Kidney capillary endothelial cell (primary cell): Measurements from ENCODE around the gene FADS3.
A peak's percentile ranks its signal among the peaks of the same experiment; 100 is the strongest.

Experiments
- DNase-seq: peaks from one replicate; pipeline ENCODE4 v3.0.0-alpha.2; 2018; ENCODE audit warnings: low spot score

Gene FADS3

DNA sequence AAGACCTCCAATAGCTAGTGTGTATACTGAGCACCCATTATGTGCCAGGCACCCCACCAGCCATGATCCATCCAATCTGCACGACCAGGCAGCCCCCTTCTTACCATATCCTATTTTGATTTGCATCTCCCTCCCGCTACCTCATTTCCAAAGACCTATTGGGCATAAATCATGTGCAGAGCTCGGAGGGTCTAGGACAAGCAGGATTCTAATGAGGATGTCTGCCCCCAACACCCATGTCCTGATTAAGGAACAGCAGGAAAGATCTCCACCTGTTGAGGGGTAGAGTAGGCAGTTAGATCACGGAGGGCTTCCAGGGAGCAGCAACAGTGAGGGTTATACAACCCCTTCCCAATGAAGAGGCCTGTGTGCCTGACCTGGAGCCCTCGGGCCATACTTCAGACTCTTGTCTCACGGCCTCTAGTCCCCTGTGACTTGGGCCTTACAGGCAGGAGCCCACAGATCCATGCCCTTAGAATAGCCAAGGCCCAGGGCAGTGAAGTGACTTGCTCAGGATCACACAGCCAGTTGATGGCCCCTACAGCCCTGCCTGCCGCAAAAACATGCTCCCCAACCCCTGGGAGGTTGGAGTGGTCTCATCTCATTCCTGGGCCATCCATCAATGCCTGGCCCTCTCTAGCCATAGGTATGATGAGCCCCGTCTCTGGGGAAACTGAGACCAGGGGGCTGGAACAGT, 22.5 kb upstream of the FADS3 start:
- no peak for DNase-seq

DNA sequence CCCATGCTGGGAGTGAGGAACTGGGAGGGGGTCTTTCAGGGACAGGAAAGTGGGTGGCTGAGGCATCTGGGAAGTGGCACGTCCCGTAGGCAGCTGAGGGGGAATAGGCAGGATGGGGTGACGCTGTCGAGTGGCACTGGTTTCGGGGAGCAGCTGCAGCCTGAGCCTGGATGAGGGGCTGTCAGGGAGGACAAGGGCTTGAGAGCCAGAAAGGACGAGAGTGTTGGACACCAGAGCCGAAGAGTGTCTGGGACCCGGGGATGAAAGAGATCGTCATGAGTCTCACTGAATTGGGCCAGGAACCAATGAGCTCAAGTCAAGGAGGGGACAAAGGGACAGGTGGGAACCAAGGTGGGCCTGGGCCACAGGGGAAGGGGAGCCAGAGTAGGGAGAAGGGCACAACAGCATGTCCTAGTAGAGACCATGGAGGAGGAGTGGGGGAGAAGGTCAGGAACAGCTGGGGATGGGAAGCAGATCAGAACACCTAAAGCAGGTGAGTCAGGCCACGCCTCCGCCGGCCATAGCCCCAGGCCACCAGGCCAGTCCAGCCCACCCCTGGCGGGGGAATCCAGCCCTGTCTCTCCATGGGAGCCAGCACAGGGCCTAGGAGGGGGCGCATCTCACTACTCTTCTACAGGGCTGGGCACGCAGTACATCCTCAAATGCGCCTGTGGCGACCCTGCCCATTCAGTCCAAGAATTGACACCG, 21.8 kb upstream of the FADS3 start:
- DNase-seq = no peak

DNA sequence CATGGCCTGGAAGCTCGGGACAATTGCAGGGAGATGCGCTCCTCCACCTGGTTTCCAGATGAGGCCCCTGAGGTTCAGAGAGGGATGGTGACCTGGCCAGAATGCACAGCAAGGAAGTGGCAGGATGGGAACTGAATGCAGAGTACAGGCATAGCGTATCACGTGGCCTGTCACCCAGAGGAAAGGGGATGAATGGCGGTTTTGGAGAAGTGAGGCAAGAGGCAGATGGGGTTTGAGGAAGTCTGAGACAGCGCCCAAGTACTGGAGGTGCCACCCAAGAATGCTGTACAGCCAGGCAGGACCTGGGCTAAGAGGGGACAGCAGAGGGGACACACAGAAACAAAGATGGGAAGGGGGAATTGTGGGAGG, 21.2 kb upstream of the FADS3 start:
- no peak for DNase-seq

DNA sequence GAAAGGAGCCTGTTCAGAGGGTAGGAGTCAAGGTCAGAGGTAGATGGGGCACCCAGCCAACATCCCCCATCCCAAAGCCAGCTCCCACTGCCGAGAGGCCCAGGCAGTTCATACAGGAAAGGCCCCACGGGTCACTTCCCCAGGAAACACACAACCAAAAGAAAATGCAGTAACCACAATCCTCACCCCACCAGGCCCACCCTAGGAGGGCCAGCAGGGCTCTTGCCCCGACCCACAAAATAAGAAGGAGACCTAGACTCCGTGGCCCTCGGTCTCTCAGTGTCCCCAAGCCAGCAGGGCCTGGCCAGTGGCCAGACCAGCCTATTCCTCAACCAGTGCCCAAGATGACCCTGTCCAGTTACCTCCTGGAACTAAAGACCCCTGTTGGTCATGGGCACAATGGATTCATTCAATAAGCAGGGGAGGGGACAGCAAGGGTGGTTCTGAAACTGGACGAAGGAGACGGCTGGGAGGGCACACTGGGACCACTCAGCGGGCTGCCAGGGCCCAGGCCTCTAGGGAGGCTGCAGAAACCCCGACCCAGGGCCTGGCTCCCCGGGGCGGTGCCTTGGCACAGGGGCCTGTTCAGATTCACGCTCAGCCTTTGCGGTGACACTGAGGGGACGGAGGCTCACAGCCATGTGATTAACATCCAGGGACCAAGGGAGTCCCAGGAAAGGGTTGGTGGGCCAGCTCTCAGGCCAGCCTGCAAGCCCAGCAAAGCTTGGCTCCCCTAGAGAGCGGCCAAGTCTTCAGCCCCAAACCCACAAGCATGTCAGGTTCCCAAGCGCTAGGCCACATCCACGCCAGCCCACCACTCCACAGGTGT, 20.6 kb upstream of the FADS3 start:
- no peak for DNase-seq

DNA sequence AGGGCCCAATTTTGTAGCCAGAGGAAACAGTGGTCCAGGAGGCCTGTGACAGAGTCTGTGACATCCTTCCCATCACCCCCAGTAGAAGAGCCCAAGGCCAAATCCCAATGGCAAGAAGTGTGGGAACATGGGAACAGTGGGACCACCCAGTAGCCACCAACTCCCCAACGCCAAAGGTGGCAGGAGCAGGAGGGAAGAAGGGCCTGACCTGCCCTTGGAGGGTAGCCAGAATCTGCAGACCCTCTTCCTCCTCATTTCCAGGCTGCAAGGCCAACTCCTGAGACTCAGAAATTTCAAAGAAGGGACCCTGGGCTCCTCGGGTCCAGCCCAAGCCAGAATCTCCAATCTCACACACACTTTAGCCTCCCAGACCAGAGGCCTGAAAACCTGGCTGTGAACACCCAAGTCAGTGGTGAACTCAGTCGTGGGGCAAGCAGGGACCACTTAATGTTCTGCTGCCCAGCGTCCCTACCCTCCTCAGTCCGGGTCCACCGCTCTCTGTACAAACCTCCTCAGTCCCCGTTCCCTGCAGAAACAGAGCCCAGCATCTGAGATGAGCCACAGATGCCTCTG, 19.9 kb upstream of the FADS3 start:
- no peak for DNase-seq

DNA sequence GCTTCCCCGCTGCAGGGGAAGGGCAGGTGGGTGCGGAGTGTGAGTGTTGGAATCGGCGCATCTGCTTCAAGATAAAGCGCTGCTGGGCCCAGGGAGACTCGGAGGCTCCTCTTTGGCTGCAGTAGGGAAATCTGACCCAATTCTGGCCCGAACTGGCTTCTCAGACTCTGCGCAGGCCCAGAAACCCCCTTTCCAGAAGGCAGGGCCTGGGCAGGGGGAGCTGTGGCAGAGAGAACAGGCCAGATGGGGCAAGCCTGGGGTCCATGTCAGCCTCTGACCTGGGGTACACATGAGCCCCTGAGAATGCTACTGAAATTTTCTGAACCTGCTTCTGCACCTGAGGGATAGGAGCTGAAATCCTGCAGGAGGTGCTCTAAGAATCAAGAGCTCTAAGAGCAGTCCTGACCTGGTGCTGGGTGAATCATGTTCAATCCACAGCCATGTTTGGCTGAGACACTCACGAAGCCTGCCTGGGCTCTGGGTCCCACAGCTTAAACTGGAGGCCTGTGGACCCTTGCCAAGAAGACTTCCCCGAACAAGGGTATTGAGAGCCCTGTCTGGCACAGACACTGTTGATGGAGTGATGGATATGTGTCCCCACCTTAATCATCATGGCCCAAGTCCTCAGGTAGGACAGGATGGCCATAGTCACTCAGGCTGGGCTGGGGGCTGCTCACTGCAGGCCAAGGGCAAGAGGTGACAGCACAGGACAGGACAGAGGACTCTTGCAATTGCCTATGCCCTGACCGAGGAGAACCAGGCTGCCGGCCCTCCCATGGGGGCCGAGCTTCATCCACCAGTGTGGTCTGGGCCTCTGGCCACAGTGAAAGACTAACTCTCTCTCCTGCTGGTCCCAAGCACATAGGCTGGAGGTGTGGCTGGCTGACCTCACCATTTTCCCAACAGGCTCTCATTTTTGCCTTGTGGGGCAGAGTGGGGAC, 19.1 kb upstream of the FADS3 start:
- DNase-seq = no peak

DNA sequence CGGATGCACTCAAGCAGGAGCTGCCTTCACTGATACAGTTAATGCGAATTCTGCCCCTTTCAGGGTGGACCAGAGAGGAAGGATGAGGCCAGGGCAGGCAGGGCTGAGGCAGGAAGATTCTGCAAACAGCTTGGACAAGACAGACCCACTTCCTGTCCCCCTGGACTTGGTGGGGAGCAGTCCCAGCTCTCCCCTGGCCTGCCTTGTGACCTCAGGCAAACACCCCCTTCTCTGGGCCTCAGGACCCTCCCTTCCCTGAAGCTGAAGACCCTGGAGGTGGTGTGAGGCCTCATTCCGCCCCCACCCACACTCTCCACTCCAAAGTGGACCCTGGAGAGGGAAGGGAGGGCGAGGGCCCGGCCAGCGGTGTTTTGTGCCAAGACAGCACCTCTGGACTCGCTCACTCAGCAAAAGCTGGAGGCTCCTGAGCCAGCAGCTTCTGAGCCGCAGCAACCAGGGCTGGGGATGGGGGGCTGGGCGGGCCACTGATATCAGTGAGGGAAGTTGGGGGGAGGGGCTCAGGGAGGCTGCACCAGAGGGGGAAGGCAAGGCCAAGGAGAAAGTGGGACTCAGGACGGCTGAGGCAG, 17.5 kb upstream of the FADS3 start:
- DNase-seq = no peak

DNA sequence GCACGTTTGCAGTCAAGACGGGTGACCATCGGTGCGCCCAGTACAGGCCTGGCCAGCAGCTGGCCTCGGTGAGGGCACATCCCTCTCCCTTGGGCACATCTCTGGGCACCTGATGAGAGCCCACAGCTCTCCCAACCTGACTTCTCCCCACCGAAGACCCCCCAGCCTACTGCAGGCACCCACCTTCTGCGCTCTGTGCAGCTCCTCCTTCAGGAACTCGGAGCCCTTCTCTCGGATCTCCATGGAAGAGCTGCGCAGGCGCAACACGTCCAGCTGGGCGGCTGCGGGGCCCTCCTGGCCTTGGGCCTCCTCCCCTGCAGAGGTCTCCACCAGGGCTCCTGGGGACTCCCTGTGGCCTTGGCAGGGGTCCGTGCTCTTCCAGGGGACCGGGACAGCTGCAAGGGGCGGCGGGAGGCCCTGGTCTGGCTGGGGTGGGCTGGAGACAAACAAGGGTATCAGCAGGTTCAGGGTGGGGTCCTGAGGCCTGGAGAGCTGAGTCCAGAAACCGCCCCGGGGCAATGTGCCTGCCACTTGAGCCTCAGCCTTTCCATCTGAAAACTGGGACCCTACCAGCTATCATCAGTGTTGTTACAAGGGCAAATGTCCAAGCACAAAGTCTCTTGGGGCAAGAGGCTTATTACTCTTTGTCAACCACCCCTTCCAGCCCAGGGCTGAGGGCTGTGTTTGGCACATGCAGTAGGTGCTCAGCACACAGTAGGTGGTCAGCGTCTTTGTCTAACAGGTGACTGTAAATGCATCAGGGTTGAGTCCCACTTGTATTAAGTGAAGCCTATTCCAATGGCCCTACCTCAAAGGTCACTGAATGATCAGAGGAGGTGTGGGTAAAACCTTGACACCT, 16.8 kb upstream of the FADS3 start:
- no peak for DNase-seq

DNA sequence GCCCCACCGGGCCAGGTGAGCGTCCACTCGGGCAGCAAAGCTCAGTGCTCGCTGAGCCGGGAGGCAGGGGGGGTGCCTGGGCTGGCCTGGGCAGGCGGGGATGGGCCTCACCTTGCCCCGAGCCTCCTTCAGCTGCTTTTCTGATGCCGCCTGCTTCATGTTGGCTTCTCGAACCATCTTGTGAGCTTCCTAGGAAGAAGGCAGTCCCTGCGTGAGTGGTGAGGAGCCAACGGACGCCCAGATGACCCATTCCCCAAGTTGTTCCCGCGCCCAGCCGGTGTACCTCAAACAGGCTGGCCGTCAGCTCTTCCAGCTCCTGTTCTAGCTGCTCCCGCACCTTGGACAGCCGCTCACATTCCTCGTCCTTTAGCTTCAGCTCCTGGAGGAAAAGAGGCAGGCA, 15.9 kb upstream of the FADS3 start:
- no peak for DNase-seq

DNA sequence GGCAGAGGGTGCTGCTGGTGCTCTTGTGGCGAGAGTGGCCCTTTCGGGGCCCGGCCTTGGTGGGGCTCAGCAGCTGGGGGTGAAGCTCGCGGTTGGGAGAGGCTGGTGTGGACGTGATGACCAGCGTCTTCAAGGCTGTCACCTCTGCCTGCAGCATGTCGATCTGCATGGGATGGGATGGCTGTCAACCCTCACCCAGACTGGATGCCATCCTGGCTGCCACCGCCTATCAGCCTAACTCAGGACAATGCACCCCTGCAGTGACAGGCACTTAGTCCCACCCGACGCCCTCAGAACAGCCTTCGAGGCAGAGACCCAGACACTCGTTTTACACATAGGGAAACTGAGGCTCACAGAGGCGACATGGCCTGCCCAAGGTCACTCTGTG, 15.2 kb upstream of the FADS3 start:
- no peak for DNase-seq

DNA sequence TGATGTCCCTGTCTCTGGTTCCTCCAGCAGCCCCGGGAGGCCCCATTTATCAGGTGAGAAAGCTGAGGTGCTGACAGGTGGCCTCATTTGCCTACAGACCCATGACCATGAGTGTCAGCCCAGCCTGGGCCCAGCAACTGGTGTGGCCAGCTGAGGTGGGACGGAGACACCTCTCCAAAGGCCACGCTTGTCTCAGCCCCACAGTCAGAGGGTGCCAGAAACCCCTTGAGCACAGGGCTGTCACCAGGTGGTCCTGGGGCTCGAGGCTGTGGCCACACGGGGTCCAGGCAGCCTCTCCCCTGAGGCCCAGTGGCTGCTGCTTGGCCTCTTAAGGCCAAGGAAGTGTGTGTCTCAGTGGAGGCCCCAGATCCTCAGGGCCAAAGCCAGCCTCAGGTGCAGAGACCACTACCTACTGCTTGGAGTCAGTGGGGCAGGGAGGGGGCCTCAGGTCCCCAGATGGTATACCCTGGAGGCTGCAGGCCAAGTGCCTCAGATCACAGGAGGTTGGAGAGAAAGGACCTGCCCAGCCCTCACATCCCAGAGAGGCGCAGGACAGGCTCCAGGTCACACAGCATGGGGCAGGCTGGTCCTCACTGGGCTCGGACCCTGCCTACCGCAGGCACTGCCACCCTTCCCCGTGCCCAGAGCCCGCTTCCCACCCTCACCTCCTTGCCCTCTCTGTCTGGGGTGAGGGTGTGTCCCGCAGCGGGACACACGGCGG, 14.6 kb upstream of the FADS3 start:
- no peak for DNase-seq

DNA sequence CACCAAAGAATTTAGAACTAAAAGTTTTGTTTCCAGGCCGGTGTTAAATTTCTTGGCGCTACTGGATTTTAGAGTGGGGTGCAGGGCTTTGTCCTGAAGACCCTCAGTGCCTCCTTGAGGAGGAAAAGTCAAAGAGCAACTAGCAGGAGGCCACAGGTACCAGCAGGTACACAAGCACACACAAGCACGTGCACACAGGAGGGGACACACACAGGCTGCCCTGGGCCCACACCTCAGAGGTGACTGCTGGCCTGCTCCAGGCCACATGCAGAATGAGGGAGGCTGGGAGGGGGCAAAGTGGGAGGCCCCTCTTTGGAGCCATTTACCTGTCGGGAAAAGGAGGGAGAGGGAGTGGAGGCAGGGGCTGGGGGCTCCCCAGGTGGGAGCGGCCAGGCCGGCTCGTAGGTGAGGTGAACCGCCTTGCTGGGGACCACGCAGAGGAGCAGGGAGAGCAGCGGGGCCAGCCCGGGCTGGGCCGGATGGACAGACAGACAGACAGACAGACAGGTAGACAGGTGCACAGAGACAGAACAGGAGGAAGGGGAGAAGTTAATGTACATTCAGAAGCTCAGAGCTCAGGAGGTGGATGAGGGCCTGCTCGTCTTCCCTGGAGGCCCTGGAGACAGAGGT, 13.8 kb upstream of the FADS3 start:
- no peak for DNase-seq

DNA sequence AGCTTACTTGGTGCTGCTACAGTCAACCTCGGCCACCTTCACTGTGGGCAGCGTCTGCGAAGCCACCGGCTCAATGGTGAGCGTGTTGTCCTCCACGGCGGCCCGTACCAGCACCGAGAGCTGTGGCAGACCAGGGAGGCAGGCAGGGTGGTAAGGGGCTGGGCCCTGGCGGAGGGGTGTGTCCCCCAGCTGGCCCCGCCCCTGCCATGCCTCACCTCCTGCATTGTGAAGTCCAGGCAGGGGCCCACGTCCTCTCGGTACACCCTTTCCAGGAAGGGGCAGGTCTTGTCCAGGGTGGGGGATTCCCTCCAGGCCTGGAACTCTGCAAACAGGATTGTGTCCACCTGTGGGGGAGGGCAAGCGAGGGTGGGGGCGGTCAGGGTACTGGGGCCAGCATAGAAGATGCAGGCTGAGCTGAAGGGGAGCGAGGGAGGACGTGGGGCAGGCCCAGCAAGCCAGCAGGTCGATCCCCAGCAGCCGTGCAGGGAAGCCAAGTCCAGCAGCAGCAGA, 13.2 kb upstream of the FADS3 start:
- DNase-seq = no peak

DNA sequence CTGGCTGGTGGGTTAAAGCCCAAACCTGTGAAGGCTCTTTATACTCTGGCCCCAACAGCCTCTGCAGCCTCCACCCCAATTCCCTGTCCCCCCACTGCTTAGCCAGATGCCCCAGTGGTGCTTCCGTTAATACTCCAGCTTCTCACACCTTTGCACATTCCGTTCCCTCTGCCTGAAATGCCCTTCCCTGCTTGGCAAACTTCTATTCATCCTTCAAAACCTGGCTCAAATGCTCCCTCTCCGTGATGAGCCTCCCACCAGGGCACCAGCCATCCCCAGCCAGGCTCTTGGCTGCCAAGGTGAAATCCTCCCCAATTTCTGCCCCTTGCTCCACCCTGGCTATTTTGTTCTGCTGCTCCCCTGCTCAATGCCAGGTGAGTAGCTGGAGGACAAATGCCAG, 12.5 kb upstream of the FADS3 start:
- DNase-seq = no peak

DNA sequence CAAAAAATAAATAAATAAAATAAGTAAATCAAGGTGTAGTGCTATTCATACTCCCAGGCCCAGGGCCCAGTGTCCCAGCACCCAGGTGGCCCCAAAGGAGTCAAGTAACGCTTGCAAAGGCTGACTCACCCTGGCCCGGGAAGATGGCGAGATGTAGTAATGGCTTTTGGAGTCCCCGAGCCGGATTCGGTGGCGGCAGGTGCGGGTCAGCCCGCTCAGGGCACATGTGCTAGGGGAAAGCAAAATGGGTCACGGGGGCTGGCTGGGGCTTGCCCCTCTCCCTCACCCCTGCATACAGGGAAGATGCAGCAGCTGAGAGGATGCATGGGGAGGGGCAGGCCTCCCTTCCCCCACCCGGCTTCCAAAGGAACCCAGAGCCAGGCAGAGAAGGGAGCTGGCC, 11.0 kb upstream of the FADS3 start:
- no peak for DNase-seq

DNA sequence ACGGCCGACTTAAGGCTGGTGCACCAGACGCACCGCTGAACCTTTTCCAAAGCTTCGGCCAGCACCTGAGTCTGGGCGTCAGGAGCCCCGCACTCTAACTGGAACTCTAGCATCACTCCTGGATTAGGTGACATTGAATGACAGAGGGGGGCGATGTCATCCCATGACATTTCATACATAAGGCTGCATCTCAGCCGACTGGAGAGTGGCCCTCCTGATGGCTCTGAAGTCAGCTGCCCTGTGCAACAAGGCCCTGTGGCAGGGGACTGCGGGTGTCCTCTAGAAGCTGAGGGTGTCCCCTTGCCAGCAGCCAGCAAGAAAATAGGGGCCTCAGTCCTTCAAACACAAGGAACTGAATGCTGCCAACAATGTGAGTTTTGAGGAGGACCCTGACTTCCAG, 10.1 kb upstream of the FADS3 start:
- DNase-seq = no peak

DNA sequence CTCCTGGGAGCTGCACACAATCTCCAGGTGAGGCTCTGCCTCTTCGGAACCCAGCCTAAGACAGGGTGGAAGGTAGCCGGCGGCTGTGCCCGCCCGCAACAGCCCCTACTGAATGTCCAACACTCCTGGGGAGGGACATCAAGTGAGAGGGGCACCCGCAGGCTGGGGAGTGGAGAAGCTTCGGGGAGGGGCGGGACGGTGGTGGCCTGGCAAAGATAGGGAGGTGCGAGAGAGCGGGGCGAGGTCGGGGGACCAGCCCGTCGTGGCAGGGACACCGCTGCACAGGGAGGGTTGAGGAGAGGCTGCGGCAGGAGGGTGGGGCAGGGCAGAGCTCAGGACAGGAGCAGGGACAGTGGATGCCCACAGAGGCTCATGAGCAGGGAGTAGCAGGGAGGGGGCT, 8.9 kb upstream of the FADS3 start:
- DNase-seq = no peak

DNA sequence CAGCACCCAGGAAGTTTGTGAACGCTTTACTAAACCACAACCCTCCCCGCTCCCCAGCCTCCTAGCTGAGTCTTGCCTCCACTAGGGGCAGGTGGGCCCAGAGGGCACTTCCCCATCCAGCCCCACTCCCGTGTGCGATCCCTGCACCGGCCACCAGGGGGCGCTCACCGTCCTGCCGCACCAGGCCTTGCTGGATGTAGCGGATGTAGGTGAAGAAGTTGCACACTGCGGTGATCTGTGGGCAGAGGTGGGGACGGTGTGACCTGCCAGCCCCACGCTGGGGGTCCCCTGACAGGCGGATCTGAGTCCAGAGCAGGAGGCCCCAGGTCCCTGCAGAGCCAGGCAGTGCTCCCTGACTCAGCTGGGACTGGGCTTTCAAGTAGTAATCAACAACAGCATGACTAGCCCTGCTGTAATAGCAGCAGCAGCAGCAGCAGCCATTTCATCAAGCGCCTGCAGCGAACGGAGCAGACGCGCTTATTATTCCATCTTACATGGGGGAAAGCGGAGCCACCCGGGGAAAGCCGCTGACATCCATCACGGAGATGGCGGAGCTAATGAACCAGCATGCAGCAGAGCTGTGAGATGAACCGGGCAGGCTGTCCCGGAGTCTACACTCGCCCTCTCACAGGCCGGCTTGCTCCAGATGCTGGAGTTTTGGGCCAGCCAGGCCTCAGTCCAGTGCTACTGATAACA, 7.9 kb upstream of the FADS3 start:
- peak; percentile 62 for DNase-seq

DNA sequence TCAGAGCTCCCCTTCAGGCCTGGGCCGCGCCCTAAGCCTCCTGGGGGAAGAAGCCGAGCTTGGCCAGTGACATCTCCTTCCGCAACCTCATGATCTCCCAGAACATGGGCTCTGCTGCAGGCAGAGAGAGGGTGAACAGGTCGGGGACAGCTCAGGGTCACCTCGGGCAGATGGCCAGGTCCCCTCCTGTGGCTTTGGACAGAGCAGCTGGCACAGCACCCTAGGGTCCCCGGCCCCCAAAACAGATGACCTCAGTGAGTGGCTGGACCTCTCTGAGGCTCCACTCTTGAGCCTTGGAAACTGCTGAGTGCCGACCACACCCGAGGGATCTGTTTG, 6.9 kb upstream of the FADS3 start:
- no peak for DNase-seq
